Stimulated activated CD8-positive, alpha-beta memory T cell treated with anti-CD3 and anti-CD28 coated beads, Interleukin-7, amount 100 ng/mL, for 48 hours (primary cell): ENCODE data around the gene SMIM27.

Experiments used
- DNase-seq, 2 donors: peaks; one replicate each; pipeline ENCODE4 v3.0.0-alpha.2; 2020; ENCODE audit warnings: low read depth in 1 of 2; ENCODE audit errors: extremely low read depth in 1 of 2

The SMIM27 gene

GRCh38 chr9:32554107-32554506 lies 2.0 kb downstream of the SMIM27 start:
- no peak for DNase-seq

GRCh38 chr9:32554591-32554990 lies 2.5 kb downstream of the SMIM27 start:
- no peak for DNase-seq

- DNase-seq, result no peak
Measured at GRCh38 chr9:32558408-32558934, 6.3 kb downstream of the SMIM27 start.

GRCh38 chr9:32565967-32566366 lies 13.8 kb downstream of the SMIM27 start:
- DNase-seq, result no peak

GRCh38 chr9:32566770-32567169 lies 14.6 kb downstream of the SMIM27 start:
- DNase-seq, result no peak

GRCh38 chr9:32570262-32570661 lies 18.1 kb downstream of the SMIM27 start:
- no peak for DNase-seq

GRCh38 chr9:32571969-32572899 lies 20.1 kb downstream of the SMIM27 start:
- DNase-seq, result peak in 1 of 2 donors; percentile 61

GRCh38 chr9:32572900-32573523 lies 20.9 kb downstream of the SMIM27 start, which contains the start of gene NDUFB6:
NDUFB6 (minus strand) TSS chr9:32573159; CDS start chr9:32573060, 99 bp downstream.
- peak; percentile 85 to 92 for DNase-seq

GRCh38 chr9:32573821-32574220 lies 21.7 kb downstream of the SMIM27 start:
- no peak for DNase-seq

GRCh38 chr9:32574858-32575257 lies 22.7 kb downstream of the SMIM27 start:
- DNase-seq, result no peak

- DNase-seq, result no peak
Measured at GRCh38 chr9:32577316-32577715, 25.2 kb downstream of the SMIM27 start.

GRCh38 chr9:32578976-32579375 lies 26.8 kb downstream of the SMIM27 start:
- no peak for DNase-seq

GRCh38 chr9:32579706-32580331 lies 27.7 kb downstream of the SMIM27 start:
- peak in 1 of 2 donors; percentile 50 for DNase-seq

- DNase-seq, result no peak
Measured at GRCh38 chr9:32580631-32581300, 28.6 kb downstream of the SMIM27 start.

GRCh38 chr9:32581512-32582143 lies 29.5 kb downstream of the SMIM27 start:
- DNase-seq, result no peak

GRCh38 chr9:32584784-32585183 lies 32.7 kb downstream of the SMIM27 start:
- DNase-seq, result no peak

GRCh38 chr9:32587901-32588300 lies 35.8 kb downstream of the SMIM27 start:
- DNase-seq, result peak in 1 of 2 donors; percentile 5

GRCh38 chr9:32589083-32589723 lies 37.1 kb downstream of the SMIM27 start:
- DNase-seq, result no peak

GRCh38 chr9:32590476-32590875 lies 38.3 kb downstream of the SMIM27 start:
- DNase-seq, result no peak

- DNase-seq, result no peak
Measured at GRCh38 chr9:32590898-32591297, 38.8 kb downstream of the SMIM27 start.
